GM13976 (cell line): ENCODE results near the gene PRSS21.

Source experiments
- DNase-seq: peaks from one replicate; pipeline ENCODE4 v3.0.0; 2012; ENCODE audit warnings: low spot score
- CTCF ChIP-seq: IDR thresholded peaks from 2 replicates; pipeline ENCODE4 v1.5.1; 2012; ENCODE audit warnings: borderline replicate concordance, mild to moderate bottlenecking; ENCODE audit not compliant: insufficient read depth; ENCODE audit errors: extremely low read depth, missing control alignments, control extremely low read depth
- in situ Hi-C: fragments of 300-500 bp; cut with MboI; formaldehyde crosslinking; loops from one replicate; pipeline ENCODE4 v1.12.0; 2022; ENCODE audit warnings: low sequenced_read_pairs, mixed read lengths, inconsistent platforms; ENCODE audit not compliant: unreplicated experiment

PRSS21 gene

GRCh38 chr16:2808181-2808580, 8.9 kb upstream of the PRSS21 start:
- no peak for TF ChIP-seq CTCF
- in situ Hi-C loops: no loop called here
- DNase-seq: no peak

DNA sequence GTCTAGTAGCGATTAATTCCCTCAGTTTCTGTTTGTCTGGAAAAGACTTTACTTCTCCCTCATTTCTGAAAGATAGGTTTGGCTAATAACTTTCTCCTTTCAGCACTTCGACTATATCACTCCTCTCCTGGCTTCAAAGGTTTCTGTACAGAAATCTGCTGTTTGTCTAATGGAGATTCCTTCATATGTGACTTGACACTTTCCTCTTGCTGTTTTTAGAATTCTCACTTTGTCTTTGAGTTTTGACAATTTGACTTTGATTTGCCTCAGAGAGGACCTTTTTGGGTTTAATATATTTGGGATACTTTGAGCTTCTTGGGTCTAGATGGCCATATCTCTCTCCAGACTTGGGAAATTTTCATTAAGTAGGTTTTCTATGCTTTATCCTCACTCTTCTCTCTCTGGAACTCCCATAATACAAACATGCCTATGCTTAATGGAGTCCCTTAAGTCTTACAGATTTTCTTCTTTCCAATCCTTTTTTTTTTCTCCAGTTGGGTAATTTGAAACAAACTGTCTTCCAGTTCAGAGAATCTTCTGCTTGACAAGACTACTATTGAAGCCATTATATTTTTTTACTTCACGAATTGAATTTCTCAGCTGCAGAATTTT, 7.8 kb upstream of the PRSS21 start:
- in situ Hi-C loops: no loop called here
- no peak for TF ChIP-seq CTCF
- no peak for DNase-seq

DNA sequence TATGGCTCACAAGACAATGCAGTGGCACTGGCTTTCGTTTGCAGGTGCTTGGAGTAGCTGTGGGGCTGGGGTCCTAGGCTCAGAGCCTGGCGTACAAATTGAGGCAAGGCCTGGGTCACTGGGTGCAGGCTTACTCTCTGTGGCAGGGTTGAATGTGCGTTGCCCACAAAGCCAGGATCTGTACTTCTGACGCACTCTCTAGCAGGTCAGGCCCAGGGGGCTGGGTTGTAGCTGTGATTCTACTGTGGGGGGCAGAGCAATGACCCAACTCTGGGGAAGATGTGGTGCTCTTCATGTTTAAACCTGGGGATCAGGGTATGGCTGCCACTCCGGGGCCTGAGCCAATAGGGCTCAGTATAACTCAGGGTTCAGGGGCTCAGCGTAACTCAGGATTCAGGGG, 6.4 kb upstream of the PRSS21 start:
- DNase-seq: no peak
- in situ Hi-C loops: no loop called here
- no peak for TF ChIP-seq CTCF

DNA sequence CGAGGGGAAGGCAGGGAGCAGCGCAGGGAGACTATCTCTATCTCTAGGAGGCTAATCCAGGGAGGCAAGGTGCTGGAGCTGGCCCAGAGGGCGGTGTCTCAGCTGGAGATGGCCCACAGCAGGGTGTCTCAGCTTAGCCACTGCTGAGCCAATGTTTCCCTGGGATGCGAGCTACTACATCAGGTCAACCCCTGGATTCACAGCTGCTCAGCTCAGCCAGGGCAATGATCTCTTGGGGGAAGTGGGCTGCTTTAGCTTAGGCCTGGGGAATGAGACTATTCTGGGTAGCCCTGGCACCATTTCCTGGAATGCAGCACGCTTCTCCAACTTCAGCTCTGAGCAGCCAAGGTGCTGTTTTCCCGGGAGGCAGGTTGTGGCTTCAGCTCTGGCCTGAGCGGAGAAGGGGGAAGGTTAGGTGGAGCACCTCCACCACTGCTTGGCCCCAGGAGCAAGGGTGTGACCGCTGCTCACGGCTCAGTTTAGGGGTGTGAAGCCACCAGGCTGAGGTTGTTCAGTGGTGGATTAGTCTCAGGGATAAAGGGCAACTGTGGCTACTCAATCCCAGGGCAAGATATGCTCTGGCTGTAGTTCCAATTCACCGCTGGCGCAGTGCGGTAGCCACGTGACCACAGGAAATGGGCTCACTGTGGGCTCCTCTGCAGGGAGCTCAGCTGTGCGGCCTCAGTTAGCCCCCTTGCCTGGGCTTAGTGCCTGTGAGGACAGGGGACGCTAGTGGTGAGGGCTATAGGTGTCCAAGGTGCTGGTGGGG, 5.2 kb upstream of the PRSS21 start:
- in situ Hi-C loops: no loop called here
- TF ChIP-seq CTCF: no peak
- no peak for DNase-seq

- no peak for TF ChIP-seq CTCF
- no peak for DNase-seq
- in situ Hi-C loops: no loop called here
Observed at GRCh38 chr16:2813771-2814221, 3.2 kb upstream of the PRSS21 start.

DNA sequence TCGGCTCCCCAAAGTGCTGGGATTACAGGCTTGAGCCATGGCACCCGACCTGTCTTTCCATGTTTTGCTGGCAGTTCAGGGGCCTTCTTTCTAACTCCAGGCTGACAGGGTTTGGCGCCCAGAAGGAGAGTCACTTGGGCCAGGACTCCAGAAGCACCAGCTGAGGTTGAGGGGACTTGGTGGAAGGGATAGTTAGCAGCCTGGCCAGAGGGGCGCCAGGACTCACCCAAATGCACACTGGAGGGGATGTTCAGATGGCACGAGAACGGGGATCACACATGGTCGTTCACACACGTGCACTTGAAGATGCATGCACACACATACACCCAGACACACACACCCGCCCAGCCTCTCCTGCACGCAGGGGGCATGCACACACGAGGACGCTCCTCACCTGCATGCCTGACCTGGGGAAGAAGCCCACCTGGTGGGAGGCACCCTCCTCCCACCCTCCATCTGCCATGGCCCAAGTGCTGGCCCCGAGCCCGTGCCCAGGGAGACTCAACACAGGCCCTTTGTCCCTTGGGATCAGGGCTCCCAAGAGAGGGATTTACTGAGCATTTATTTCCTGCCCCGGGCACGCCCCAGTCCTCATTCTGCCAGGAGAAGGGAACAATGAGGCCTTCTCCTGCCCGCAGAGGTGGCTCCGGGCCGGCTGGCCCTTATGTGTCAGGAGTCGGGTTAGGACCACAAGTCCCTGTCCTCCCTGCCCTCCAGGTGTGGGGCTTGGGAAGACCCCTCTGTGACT, 2.3 kb upstream of the PRSS21 start:
- no peak for TF ChIP-seq CTCF
- in situ Hi-C loops: no loop called here
- no peak for DNase-seq
